Ovary (tissue), 3 donors: ENCODE results near the gene C15orf61.

ENCODE experiments used
- EP300 ChIP-seq: sonication (generic); formaldehyde crosslinking; IDR thresholded peaks from one replicate; pipeline ENCODE4 v1.6.1; 2017; ENCODE audit warnings: antibody characterized with exemption
- POLR2A ChIP-seq: fragments of 450-650 bp; IDR thresholded peaks from one replicate; pipeline ENCODE4 v1.6.1; 2017; ENCODE audit warnings: antibody characterized with exemption, mild to moderate bottlenecking, moderate library complexity
- TF ChIP-seq, protein P1 (sequence below), 3 donors: fragments of 450-650 bp in 2 of 3; fragments of 200-600 bp in 1 of 3; IDR thresholded peaks; one replicate each; pipeline versions ENCODE4 v1.5.1 to v1.8.0; 2016 to 2022; ENCODE audit warnings: antibody characterized with exemption in 3 of 3, mild to moderate bottlenecking in 1 of 3
- donor health status: DM: no; HTN: no; CAD: no.

- TF ChIP-seq, protein P1, sequence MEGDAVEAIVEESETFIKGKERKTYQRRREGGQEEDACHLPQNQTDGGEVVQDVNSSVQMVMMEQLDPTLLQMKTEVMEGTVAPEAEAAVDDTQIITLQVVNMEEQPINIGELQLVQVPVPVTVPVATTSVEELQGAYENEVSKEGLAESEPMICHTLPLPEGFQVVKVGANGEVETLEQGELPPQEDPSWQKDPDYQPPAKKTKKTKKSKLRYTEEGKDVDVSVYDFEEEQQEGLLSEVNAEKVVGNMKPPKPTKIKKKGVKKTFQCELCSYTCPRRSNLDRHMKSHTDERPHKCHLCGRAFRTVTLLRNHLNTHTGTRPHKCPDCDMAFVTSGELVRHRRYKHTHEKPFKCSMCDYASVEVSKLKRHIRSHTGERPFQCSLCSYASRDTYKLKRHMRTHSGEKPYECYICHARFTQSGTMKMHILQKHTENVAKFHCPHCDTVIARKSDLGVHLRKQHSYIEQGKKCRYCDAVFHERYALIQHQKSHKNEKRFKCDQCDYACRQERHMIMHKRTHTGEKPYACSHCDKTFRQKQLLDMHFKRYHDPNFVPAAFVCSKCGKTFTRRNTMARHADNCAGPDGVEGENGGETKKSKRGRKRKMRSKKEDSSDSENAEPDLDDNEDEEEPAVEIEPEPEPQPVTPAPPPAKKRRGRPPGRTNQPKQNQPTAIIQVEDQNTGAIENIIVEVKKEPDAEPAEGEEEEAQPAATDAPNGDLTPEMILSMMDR (IDR thresholded peaks at IDR 0.05), result no peak
- TF ChIP-seq EP300 (no peak), POLR2A (no peak)
Measured at GRCh38 chr15:67508407-67508806, 12.5 kb upstream of the C15orf61 start.
